HG03571 (cell line): ENCODE data around the gene STX18.

Experiments
- ATAC-seq: cut with Tn5 transposase; IDR thresholded peaks from one replicate; pipeline ENCODE4 v1.9.1; 2021; ENCODE audit not compliant: unreplicated experiment

The STX18 gene

DNA sequence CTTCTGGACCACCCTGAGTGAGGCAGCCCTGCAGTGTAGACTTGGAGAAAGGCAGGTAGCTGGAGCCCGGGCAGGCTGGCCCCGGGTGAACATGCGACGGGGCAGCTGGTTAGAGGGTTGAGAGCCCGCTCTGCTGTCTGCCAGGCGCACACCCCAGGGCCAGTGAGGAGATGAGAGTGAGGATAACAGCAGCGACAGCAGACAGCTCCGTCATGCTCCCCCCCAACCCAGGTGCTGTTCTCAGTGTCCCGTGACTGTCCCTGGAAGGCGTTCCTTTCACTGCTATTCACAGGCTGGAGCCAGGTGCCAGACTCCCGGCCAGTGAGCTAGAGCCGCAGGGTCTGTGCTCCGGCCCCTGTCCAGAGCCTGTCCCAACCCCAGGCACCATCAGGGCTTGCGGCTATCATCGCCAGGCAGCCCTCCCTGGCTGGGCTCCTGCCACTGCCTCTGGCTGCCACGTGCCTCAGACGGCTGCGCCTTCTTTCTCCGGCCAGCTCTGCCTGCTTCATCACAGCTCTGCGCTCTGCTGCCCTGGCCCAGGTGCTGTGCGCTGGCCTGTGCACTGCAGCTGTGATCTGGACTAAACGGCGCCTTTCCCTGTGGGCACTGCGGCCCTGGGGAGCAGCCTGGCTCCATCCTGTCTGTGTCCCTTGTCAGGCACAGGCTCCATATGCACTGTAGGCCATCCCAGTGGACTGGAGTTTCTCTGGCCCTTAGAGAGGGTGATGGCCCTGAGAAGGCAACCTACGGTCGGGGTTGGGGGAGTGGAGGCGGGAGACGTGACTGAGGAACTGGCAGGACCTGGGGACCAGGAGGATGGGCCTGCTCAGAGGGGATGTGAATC, 135.2 kb downstream of the STX18 start:
- no peak for ATAC-seq

GRCh38 chr4:4405358-4405962, 136.4 kb downstream of the STX18 start:
- ATAC-seq: no peak

DNA sequence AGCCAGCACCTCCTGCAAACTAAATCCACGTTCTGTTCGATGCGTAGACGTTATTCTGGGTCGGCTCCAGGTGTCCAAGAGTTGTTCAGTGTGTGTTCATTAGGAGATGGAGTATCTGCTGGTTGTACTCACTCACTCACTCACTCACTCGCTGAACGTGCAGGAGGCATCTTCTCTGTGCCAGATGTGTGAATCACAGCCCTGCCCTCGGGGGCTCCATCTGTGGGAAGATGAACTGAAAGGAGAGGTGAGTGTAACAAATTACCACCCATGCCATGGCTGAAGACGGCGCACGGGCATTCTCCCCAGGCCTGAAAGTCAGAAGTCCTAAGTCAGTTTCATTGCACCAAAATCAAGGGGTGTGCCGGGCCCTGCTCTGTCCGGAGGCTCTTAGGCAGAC, 138.9 kb downstream of the STX18 start:
- no peak for ATAC-seq

DNA sequence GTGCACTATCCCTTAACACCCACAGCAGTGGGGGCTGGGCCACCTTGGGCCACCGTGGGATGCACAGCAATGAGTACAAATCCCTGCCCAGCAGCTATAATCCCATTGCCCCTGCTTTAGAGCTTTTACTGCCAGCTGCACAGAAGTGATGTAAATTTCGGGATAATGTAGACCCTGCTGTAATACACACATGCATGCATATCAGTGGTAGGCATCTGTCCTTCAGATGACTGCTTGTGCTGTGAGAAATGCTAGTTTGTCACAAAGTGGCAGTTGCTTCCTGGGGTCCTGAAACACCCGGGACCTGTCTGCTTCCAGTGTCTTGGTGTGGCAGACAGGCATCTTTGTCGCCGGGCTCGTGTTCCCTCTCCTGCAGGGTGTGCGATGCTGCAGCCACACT, 140.8 kb downstream of the STX18 start:
- no peak for ATAC-seq

DNA sequence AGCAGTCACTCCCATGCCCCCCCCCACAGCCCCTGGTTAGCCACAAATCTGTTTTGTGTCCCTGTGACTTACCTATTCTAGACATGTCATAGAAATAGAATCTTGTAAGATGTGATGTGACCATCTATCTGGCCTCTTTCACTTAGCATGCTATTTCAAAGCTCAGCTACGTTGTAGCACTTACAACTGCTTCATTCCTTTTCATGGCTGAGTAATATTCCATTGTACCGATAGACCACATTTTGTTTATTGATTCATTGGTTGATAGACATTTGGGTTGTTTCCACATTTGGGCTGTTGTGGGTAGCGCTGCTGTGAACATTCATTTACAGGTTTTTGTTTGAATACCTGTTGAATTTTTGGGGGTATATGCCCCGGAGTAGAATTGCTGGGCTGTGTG, 143.4 kb downstream of the STX18 start:
- no peak for ATAC-seq

DNA sequence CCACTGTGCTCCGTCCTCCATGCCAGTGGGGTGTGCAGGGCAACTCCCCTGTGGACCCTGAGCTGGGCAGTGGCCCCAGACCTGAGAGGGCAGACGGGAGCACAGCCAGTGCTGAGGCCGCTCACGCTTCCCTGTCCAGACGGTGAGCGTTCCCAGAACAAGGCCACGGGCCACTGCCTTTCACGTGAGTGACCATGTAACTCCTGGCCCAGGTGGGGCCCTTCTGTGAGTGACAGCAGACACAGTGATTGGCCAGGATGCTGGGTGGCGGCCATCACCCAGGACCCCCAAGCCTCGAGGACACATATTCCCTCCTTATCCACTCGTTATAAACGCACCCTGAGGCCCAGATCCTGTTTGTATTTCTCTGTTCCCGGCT, 144.4 kb downstream of the STX18 start:
- no peak for ATAC-seq

DNA sequence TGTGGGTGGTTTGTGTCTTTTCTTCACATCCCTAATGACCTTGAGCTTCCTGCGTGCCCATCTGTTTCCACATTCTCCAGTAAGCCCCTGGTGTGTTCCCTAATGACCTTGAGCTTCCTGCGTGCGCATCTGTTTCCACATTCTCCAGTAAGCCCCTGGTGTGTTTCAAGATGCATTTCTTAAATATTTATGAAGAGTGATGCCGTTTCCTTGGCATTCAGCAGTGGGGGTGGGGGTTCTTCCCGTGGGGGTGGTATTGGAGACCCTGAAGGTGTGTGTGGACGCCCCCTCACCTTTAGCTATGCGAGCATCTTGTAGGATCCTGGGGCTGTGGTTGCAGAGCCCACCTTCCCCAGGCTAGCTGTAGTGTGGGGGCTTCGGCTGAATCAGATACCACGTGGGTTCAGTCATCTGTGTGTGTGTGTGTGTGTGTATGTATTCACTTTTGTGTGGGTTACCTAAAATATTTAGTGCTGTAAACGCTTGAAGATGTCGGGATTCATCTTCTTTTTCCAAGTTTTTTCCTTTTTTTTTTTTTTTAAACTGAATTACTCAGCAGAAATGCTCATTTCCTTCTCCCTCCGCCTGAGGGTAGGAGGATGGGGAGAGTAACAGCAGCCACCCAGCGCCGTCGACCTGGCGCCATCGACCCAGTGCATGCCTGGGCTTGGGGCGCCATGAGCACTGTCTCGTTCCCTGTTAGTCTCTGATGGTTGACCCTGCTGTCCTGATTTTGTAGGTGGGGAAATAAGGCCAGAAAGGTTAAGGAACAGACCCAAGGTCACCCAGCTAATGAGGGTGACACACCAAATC, 145.0 kb downstream of the STX18 start:
- no peak for ATAC-seq

DNA sequence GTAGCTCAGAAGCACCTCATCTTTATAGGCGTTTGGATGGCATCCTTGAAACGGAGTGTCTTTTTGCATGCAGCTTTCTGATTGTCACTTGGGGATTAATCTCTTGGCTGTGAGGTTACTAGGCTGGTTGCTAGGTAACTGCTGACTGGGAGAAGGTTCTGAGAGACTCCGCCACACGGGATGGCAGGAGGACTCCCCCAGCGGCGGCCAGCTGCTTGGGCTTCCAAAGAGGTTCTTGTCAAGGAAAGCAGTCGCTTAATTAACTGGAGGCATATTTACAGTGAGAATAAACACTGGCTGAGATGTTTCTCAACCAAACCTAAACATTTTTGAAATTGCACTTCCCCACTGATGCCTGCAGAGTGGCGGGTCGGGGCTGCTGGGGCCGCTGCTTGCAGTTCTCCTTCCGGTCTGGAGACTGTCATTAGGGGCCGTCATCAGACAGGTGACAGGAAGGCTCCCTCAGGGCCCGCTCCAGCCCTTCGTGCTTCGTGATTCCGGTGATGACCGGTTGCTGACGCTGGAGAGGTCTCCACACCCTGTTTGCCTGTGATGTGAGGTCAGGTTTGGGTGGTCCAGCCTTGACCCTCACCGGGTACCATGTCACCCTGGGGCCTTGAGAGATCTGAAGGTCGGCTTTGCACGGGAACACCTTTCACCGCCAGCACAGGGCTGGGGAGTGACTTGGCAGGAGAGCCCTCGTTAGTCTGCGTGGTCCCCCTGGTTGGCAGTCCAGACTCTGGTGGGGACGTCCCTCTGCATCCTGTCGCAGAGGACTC, 145.8 kb downstream of the STX18 start:
- peak; percentile 61 for ATAC-seq

- ATAC-seq: no peak
Observed at GRCh38 chr4:4395371-4395770, 146.5 kb downstream of the STX18 start.

GRCh38 chr4:4394644-4395043, 147.2 kb downstream of the STX18 start:
- no peak for ATAC-seq

DNA sequence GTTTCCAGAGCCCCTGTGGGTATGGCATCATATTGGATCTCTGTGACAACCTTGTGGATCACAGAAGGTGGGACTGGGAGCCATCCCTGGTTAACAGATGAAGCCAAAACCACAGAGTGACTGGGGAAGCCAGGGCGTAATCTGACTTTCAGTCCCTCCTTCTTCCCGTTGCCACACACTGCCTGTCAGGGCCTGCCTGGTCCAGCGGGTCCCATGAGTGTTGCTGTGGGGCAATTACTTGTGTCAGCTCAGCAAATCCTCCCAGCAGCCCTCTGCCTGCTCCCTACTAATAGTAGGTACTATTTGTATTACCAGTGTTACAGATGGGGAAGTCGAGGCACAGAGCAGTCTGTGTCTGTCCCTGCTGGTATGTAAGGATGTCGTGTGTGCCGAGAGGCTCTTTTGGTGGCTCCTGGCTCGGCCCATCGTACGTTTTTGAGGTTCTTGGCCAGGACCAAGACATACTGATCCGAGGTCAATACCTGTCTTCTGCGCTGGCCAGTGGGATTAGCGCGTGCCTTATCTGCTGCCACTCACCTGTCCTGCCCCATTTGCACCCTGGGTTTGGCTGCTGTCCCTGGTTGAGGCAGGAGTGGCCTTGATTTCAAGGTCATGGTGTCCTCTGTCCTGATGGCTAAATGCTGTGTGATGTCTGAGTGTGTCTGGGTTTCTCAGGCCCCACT, 149.2 kb downstream of the STX18 start:
- ATAC-seq: no peak

DNA sequence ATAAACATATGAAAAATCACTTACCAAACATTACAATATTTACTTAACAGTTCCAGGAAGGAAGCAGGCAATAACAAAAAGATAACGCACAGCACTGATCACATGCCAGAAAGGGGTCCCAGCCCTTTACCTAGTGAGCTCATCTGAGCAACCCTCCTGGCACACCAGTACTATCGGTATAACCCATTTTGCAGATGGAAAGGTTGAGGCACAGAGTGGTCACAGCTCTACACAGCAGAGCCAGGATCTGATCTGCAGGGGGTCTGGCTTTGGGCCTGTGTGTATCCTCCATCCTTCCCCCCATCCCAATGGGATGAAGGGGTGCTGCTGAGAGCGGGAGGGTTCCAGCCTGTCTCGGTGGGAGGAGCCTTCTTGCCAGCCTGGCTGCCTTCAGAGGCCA, 150.0 kb downstream of the STX18 start:
- no peak for ATAC-seq

DNA sequence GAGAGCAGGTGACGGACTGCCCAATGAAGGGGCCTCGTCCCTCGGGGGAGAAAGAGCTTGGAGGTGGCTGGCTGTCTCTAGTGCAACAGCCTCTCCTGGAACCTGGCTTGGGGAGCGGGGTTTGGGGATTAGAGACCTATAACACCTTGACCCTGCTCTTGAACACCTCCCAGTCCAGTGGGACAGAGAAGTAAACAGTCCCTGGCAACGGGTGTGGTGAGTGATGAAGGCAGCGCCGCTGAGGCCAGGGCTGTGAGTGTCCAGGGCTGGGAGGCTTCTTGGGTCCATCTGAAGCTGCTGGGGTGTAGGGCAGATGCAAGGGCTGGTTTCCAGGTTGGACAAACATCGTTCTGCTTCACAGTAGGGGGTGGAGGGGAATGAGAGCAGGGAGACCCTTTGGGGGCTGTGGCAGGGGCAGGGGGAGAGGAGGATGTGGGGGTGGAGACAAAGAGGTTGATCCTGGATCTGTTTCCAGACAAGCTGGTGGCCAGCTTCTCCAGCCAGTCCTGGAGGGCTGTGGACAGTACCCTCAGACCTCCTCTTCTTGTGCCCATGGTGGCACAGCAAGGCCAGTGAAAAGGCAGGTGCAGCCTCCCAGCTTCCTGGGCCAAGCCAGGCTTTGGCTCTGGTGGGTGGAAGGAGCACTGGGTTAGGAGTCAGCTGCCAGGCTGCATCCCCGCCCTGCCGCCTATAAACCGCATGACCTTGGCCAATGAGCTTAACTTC, 151.2 kb downstream of the STX18 start:
- no peak for ATAC-seq

DNA sequence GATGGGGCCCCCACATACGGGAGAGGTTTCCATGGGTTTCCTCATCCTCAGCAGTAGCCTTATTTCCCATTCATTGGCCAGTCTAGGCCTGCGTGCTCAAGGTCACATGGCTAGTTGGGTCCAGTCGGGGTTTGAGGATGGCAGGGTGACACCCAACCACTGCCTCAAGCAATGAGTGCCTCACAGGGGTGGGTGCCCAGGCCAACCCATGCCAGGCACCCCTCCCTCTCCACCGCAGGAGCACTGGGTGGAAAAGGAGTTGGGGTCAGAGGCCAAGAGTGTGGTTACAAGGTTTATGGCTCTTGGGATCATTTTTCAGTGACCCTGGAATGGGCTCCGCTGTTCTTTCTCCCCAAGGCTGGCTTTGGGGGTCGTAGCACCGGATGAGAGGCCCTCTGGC, 151.8 kb downstream of the STX18 start:
- ATAC-seq: no peak

- no peak for ATAC-seq
Observed at GRCh38 chr4:4388836-4389575, 152.8 kb downstream of the STX18 start.

DNA sequence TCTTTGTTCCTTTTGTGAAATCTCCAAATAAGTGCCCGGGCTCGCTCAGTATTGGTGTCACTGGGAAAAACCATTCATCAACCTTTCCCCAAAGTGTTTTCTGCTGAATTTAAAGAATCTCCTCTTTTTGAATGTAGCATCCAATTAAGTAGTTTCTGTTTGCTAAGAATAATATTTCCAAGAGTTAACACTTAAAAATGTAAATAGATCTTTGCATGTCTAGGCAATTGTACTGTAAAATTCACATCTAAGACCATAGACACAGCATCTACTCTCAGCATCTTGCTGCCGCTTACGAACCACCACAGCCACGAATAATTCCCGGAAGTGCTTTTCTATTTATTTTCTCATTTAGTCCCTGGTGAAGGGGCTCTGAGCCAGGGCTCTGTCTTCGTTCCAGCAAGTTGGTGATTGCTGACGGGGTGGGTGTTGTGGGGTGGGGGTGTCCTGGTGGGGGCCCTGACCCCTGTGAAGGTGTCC, 153.5 kb downstream of the STX18 start:
- ATAC-seq: no peak

GRCh38 chr4:4387531-4388310, 154.1 kb downstream of the STX18 start:
- no peak for ATAC-seq

- ATAC-seq: no peak
Observed at GRCh38 chr4:4386736-4387392, 155.0 kb downstream of the STX18 start, which contains the start of gene NSG1. TSS of gene NSG1 (plus strand) at chr4:4387102. CDS start at chr4:4387630, 528 bp downstream.
